Panc1 (cell line): ENCODE measurements around the gene LOXL4. TPM values are rescaled to one million over a fixed set of nuclear protein-coding genes. Genes with fewer than 3 reads are reported as not detected.

Experiments used
- ATAC-seq: fragments of 200-7000 bp; cut with Tn5 transposase; 2 replicates; pipeline ENCODE4 v1.9.1; 2020; ENCODE audit warnings: mild to moderate bottlenecking, moderate library complexity
- BruUV-seq: library from RNA; stranded (reverse); fragments of 400-500 nt; replicated peaks from 2 replicates; lab custom pipeline; 2021; lab: Mats Ljungman, UMichigan
- CTCF ChIA-PET: fragments of 300-600 bp; sonication (Branson Sonifier 250); formaldehyde crosslinking; loops from one replicate; lab custom pipeline; 2022; ENCODE audit warnings: antibody characterized with exemption; lab: Charles Lee
- POLR2A ChIA-PET: fragments of 300-600 bp; sonication (Branson Sonifier 250); formaldehyde crosslinking; loops from one replicate; lab custom pipeline; 2022; ENCODE audit warnings: antibody characterized with exemption; lab: Charles Lee
- DNase-seq: peaks from one replicate; pipeline ENCODE4 v3.0.0-alpha.2; 2010; ENCODE audit warnings: low read depth, low spot score
- H3K27ac ChIP-seq: 2 replicates; pipeline ENCODE4 v1.5.1; 2011; ENCODE audit warnings: mild to moderate bottlenecking, low read length, inconsistent platforms
- H3K27me3 ChIP-seq: fragments of 200-500 bp; sonication (Bioruptor generic); 2 replicates; pipeline ENCODE4 v1.6.0; 2014; ENCODE audit warnings: low read length, inconsistent platforms; ENCODE audit not compliant: control insufficient read depth, insufficient read depth
- H3K36me3 ChIP-seq: fragments of 200-500 bp; sonication (Bioruptor generic); 2 replicates; pipeline ENCODE4 v1.5.1; 2014; ENCODE audit warnings: inconsistent platforms, mild to moderate bottlenecking, low read length, moderate library complexity; ENCODE audit not compliant: control insufficient read depth, insufficient read depth
- H3K4me1 ChIP-seq: 2 replicates; pipeline ENCODE4 v1.5.1; 2011; ENCODE audit warnings: inconsistent platforms, mild to moderate bottlenecking, low read length, moderate library complexity; ENCODE audit not compliant: control insufficient read depth, insufficient read depth
- H3K4me3 ChIP-seq, 2 experiments: 2 replicates each; pipeline ENCODE4 v1.5.1; 2011 to 2012; ENCODE audit warnings: low read depth in 2 of 2, low read length in 2 of 2, mild to moderate bottlenecking in 2 of 2, inconsistent platforms in 1 of 2, moderate library complexity in 1 of 2
- H3K9me3 ChIP-seq: fragments of 200-500 bp; sonication (Bioruptor generic); 2 replicates; pipeline ENCODE4 v1.5.1; 2014; ENCODE audit warnings: low read depth, mild to moderate bottlenecking, inconsistent platforms, low read length, moderate library complexity; ENCODE audit not compliant: control insufficient read depth, insufficient read depth
- CTCF ChIP-seq: fragments of 450-650 bp; IDR thresholded peaks from 2 replicates; pipeline ENCODE4 v1.5.1; 2017; ENCODE audit warnings: mild to moderate bottlenecking
- POLR2AphosphoS5 ChIP-seq: IDR thresholded peaks from 2 replicates; pipeline ENCODE4 v1.6.1; 2012; ENCODE audit warnings: mild to moderate bottlenecking, low read depth, low read length, moderate library complexity
- REST ChIP-seq, 2 experiments: IDR thresholded peaks; 2 replicates each; pipeline ENCODE4 v1.6.1; 2011 to 2012; ENCODE audit warnings: low read depth in 2 of 2, control low read depth in 1 of 2, low read length in 1 of 2, mild to moderate bottlenecking in 1 of 2, moderate library complexity in 1 of 2; ENCODE audit not compliant: insufficient read depth in 1 of 2
- SIN3A ChIP-seq: IDR thresholded peaks from 2 replicates; pipeline ENCODE4 v1.6.1; 2012; ENCODE audit warnings: low read depth, mild to moderate bottlenecking, low read length, moderate library complexity, borderline replicate concordance; ENCODE audit not compliant: insufficient read depth
- TCF7L2 ChIP-seq: IDR thresholded peaks from 2 replicates; pipeline ENCODE4 v1.6.1; 2011; ENCODE audit warnings: mild to moderate bottlenecking, low read depth, low read length, inconsistent platforms
- in situ Hi-C: cut with HindIII; loops from 2 replicates; pipeline ENCODE4 v1.10.0; 2016; ENCODE audit warnings: low sequenced_read_pairs, low pct_unique_long_range_greater_than_20kb
- intact Hi-C: fragments of 100-400 bp; cut with micrococcal nuclease; formaldehyde crosslinking; loops from one replicate; pipeline ENCODE4 v1.10.0; 2022; ENCODE audit not compliant: unreplicated experiment
- total RNA-seq: library from RNA; stranded (reverse); gene quantifications from one replicate; pipeline ENCODE4 v1.2.1, GENCODE V29; 2021; ENCODE audit not compliant: unreplicated experiment

Gene LOXL4
- total RNA-seq, 1 experiment from 2014 or later = 17.7 TPM

GRCh38 chr10:98265403-98266378, 2.3 kb downstream of the LOXL4 start:
- Histone ChIP-seq H3K9me3 (no peaks in the 10 kb centered on the region), H3K27ac (no peak overlapping the region), H3K4me3 (no peak overlapping the region), H3K27me3 (no peaks in the 10 kb centered on the region), H3K4me1 (peaks cover 44% of the 10 kb centered on the region), H3K36me3 (no peaks in the 10 kb centered on the region)
- intact Hi-C loops (loop anchor here (10.0 kb wide), 1 partner anchor 129 kb away; no protein-coding TSS in a partner anchor), in situ Hi-C loops (no loop called here)
- POLR2A ChIA-PET = no interaction called here
- BruUV-seq = no TSS peak
- CTCF ChIA-PET = interaction anchor here (0.6 to 4.0 kb wide), 3 partner anchors 44 to 201 kb away, joined by 3 to 43 read pairs (median 12); no protein-coding TSS in a partner anchor
- DNase-seq (no peak), ATAC-seq (no peak)
- no peak for TF ChIP-seq CTCF

GRCh38 chr10:98264378-98265065, 3.5 kb downstream of the LOXL4 start:
- intact Hi-C loops (loop anchor here (10.0 kb wide), 1 partner anchor 130 kb away; no protein-coding TSS in a partner anchor), in situ Hi-C loops (no loop called here)
- no peak overlapping the region for H3K4me3 ChIP-seq
- H3K27ac ChIP-seq = no peak overlapping the region; the same call in 1 of the 2 replicates
- H3K36me3 ChIP-seq = no peaks in the 10 kb centered on the region
- H3K9me3 ChIP-seq = no peaks in the 10 kb centered on the region
- TF ChIP-seq POLR2AphosphoS5 = no peak
- TF ChIP-seq REST (IDR thresholded peaks at IDR 0.05; ENCODE audit: insufficient read depth in 1 of 2, low read depth in 2 of 2, low read length in 1 of 2) = no peak
- no peak for TF ChIP-seq CTCF
- TF ChIP-seq TCF7L2 = no peak
- TF ChIP-seq SIN3A = no peak
- CTCF ChIA-PET = interaction anchor here (0.5 to 4.0 kb wide), 2 partner anchors 45 to 473 kb away, joined by 4 to 43 read pairs; no protein-coding TSS in a partner anchor
- H3K27me3 ChIP-seq = no peaks in the 10 kb centered on the region
- ATAC-seq = no peak
- peaks cover 34% of the 10 kb centered on the region for H3K4me1 ChIP-seq
- POLR2A ChIA-PET = interaction anchor here (1.3 kb wide), 1 partner anchor 27 kb away, joined by 3 read pairs; no protein-coding TSS in a partner anchor
- no TSS peak for BruUV-seq
- no peak for DNase-seq
